GM18907 (cell line): ENCODE measurements around the gene GIMAP8.
"Not testable (repeated sequence)": the region's sequence is repeated elsewhere in the genome, so short reads cannot be mapped to it uniquely, and the experiment has no call there.

Source experiments
- ATAC-seq: cut with Tn5 transposase; IDR thresholded peaks from one replicate; pipeline ENCODE4 v1.9.1; 2021; ENCODE audit warnings: mild to moderate bottlenecking, moderate library complexity; ENCODE audit not compliant: unreplicated experiment

GIMAP8 gene

DNA sequence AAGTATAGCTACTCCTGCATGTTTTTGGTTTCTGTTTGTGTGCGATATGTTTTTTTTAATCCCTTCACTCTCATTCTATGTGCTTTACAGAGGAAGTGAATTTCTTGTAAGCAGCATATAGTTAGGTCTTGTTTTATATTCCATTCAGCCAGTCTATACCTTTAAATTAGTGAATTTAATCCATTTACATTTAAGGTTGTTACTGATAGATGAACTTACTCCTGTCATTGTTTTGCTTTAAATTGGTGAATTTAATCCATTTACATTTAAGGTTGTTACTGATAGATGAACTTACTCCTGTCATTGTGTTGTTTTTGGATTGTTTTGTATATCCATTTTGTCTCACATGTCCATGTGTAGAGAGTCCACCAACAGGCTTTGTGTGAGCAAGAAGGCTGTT lies 11.1 kb downstream of the GIMAP8 start:
- ATAC-seq, result no peak

DNA sequence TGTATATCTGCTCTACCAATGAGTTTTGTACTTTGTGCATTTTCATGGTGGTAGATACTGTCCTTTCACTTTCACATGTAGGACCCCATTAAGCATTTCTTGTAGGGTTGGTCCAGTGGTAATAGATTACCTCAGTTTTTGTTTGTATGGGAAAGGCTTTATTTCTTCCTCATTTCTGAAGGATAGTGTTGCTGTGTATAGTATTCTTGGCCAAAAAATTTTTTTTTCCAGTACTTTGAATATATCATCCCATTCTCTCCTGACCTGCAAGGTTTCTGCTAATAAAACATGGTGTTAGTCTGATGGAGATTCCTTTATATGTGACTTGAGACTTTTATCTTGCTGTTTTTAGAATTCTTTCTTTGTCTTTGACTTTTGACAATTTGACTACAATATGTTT lies 12.0 kb downstream of the GIMAP8 start:
- ATAC-seq, result no peak

DNA sequence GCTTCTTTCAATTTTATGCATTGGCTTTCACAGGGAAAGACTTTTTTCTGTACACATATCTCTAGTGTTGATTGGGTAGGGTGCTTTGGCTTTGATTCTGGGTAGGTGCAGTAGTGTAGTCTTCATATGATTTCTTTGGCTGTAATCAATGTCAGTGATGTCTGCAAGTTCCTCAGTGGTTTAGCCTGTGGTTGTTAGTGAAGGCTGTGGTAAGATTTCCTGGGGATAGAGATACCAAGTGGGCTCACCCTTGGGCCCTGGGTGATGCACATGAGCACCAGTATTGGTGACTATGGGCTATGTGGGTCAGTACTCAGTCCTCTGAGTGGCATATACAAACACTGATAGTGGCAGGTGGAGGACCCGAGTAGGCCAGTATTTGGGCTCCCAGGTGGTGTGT lies 13.0 kb downstream of the GIMAP8 start:
- ATAC-seq, result no peak

DNA sequence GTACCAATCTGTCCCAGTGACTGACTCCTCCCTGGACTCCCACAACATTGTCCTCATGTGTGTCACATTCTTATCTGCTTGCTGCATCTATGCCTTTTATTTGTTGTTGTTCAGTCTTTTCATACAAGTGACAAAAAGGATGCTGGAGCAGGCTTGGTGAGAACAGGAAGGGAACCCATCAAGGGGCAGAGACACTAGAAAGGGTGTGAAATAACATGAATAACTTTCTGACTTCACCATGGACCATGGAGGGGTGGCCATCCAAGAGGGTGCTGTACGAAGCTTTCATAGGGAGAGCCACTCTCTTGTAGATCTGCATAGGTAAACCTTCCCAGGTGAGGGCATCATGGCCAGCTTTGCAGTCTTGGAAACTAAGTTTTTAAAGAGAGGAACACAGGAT lies 14.5 kb downstream of the GIMAP8 start:
- ATAC-seq, result no peak

DNA sequence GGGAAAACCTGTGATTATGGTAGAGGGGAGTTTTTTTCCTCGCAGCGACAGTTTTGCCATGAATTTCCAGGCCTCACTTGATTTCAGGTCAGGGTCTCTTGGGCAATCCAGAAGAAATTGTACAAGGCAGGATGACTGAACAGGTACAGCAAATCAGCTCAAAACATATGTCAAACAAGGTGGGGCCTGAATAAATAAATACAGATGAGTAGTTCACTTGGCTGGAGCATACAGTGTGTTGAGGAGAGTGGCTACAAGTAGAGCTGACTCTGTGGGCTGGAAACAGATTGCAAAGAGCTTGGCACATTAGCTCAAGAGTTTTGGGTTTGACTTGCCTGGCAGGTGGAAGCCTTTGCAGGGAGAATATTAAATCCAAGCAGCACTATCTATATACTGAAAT lies 15.0 kb downstream of the GIMAP8 start:
- no peak for ATAC-seq

DNA sequence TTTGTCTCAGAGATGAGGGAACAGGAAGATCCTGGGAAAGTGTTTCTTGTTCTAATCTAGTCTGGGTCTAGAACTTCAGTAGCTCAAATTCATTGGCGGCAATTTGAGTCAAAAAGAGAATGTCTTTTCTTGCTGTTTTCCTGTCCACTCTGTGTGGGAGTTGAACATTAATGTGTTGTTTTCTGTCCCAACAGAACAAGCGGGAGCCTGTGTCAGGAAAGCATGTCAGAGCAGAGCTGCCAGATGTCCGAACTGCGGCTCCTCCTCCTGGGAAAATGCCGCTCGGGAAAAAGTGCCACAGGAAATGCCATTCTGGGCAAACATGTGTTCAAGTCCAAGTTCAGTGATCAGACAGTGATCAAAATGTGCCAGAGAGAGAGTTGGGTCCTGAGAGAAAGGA lies 16.0 kb downstream of the GIMAP8 start:
- no peak for ATAC-seq

DNA sequence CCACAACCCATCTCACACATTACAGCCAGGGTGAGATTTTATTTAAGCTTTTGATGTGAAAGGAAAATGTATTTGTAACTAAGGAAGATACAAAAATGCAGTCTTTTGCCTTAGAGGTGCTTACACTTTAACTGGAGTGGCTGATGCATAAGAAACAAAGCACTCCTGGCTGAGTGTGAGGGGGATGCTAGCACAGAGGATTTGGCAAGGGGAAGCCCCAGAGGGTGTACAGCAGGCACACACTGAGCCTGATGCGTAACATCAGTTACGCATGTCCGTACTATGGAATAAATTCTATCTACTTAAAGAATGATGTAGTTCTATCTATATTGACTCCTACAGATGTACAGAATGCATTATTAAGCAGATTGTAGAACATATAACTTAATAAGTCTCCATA lies 17.8 kb downstream of the GIMAP8 start:
- ATAC-seq, result no peak

DNA sequence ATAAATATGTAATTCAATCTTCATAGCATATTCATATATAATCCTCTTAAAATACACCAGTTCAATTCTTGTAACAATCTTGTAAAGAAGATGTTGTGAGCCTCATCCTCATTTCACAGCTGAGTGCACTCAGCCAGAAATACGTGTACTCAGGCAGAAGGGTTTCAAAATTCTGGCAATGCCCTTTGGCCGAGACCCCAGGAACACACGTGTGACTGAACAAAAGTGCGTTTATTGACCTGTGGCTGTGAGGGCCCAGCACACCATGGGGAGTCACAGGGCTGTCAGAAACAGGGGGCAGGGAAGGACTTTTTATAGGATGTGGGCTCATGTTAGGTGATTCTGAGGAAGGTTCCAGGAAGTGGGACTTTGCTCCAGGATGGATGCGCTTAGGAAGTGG lies 21.5 kb downstream of the GIMAP8 start:
- ATAC-seq, result no peak

DNA sequence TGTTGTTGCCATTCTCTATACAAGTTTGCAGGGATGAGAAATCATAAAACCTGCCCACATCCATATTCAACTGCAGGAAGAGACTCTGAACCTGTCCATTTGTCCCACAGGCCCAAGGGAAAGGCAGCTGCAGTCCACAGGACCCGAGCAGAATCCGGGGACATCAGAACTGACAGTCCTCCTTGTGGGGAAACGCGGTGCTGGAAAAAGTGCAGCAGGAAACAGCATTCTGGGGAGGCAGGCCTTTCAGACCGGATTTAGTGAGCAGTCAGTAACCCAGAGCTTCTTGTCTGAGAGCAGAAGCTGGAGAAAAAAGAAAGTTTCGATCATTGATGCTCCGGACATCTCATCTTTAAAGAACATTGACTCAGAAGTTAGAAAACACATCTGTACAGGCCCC lies 23.5 kb downstream of the GIMAP8 start:
- no peak for ATAC-seq

DNA sequence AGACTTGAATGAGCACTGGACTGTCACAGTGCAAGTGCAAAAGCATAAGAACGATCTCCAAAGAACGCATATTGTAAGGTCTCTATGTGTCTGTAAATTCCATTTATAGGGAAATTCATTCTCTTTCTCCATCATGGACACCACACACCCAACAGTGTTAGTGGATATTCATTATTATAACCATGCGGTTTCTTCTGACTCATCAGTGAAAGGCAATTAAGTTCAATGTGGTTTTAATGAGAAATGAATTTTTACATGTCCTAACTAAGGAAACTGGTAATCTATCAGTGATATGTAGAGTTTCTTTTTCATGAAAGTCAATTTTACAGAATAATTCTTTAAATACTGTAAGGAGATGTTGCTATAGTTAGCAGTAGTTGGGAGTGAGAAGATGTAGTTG lies 25.9 kb downstream of the GIMAP8 start:
- ATAC-seq, result no peak

DNA sequence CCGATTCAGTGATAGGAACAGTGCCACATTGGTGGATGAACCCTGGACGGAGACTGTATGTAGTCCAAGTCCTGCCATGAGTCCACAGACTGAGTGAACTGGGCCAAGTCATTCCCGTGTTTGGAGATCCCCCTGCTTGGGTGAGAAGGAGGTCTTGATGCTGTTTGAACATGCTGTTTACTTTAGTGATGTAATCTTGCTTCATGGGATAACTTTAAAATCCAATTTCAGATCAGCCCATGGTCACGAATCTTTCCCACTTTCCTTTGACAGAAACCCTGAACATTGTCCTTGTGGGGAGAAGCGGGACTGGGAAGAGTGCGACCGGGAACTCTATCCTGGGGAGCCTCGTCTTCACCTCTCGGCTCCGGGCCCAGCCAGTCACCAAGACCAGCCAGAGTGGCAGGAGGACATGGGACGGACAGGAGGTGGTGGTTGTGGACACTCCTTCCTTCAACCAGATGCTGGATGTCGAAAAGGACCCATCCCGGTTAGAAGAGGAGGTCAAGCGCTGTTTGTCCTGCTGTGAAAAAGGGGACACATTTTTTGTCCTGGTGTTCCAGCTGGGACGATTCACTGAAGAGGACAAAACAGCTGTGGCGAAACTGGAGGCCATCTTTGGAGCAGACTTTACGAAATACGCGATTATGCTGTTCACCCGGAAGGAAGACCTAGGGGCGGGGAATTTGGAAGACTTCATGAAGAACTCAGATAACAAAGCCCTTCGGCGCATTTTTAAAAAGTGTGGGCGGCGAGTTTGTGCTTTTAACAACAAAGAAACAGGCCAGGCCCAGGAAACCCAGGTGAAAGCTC lies 26.6 kb downstream of the GIMAP8 start:
- ATAC-seq, result no peak

DNA sequence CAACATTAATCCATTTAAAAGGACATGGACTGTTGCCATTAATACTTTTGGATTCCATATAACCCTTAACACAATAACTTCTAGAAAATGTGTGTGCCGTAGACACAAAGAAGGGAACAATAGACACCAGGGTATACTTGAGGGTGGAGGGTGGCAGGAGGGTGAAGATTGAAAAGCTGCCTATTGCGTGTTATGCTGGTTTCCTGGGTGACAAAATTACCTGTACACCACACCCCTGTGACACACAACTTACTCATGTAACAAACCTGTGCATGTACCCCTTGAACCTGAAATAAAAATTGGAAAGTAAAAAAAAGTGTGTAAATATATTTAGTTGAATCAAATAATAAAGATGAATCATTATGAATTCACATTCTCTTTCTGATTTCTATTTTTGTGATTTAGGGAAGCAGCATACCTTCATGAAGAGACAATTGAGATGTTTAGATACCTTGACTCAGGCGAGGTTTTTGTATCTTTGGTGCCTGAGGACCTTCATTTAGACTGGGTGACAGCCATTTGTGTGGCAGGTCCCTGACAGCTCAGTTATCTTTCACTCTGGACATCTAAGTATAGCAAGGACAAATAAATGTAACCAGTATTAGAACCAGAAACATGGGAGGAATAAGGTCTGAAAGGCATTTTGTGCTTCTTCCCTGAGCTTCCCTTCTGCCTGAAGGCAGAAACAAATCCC lies 28.7 kb downstream of the GIMAP8 start:
- no peak for ATAC-seq

DNA sequence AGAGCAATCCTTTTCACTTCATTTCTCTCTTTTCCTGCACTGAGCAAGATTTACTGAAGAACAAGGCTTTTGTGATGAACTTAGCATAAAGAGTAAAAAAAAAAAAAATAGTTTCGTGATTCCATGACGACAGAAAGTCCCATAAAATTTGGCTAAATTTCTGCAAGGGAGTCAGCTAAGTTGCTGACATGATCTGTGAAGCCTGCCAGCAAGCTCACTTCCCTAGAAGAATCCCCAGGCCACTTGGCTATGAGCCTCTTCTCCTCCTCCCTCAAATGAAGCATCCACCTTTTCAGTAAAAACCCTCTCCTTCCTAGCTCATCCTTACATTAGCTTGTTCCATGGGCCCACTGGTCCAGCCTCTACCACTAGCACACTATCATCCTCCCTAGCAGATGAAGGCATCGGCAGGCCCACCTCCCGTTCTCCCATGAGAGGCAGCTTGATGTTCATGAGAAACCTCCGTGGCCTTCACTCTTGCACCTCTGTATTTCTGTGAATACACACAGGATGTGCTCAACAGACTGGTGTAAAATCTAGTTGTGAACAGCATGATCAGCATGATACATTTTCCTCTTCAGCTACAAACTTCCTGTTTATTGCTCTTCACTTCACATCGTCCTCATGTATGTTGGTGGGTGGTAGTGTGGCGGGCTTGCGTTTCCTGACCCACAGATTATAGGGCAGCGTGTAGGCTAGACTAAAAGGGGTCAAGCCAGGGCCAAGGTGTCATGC lies 30.9 kb downstream of the GIMAP8 start:
- no peak for ATAC-seq

DNA sequence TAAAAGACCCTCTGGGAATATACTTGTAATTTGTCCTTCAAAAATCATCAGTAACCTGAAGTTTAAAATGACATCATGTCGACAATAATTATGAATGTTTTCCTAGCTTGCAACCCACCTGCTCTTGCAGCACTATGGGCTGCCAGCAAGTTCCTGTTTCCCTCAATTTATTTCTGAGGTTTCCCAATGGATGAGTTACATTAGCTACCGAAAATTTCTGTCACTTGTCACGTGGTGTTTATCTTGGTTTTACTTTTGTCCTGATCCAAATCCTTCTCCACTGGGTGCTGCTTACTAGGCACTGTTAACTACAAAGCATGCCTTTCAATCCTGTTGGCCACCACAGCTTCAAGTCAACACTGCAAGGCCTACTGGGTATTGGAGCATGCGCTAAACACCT lies 31.5 kb downstream of the GIMAP8 start:
- no peak for ATAC-seq

DNA sequence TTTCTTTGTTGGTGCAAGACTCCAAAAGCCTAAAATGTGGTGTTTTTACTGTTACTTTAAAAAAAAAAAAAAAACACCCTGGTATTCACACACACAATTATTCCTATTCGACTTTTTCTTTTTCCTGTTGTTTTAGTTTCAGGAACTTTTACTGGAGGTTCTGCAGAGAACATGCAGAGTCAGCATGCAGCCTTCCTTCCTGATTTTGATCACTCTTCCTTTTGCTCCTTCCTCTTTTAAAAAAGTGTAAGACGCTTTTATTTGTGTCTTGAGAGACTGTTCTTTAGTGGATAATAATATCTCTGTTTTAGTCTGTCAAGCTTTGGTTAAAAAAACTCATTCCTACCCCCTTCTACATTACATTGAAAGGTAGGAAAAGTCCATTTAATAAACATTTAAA lies 33.1 kb downstream of the GIMAP8 start:
- not testable (repeated sequence) for ATAC-seq

DNA sequence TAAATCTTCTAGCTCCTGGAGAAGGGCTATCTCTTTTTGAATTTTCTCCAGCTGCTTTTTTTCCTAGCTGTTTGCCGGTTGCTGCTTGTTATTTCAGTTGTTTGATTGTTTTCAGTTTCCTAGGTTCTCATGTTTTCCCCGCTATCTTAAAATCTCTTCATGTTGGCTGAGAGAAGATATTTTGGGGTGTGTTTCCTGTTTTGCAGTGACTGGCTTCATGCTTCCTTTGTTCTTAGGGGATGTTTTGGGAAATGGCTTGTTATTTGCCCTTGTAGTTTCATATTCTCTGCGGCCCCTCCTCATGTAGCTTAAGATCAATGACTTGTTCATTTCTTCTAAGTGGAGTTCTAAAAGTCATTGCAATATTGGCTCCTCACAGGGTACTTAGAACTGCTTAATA lies 33.6 kb downstream of the GIMAP8 start:
- not testable (repeated sequence) for ATAC-seq

DNA sequence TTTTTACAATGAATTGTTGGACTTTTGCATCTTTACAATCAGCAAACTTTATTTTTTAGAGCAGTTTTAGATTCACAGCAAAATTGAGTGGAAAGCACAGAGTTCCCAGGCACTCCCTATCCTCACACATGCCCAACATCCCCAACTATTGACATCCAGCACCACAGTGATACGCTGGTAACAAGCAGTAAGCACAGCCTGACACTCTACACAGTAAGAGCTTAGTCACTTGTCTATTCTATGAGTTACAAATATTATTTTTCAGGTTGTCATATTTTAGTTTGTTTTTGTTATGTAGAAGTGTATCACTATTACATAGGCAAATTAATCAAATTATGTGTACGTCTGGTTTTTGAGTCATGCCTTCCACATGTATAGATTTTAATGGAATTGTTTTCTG lies 37.2 kb downstream of the GIMAP8 start:
- no peak for ATAC-seq

DNA sequence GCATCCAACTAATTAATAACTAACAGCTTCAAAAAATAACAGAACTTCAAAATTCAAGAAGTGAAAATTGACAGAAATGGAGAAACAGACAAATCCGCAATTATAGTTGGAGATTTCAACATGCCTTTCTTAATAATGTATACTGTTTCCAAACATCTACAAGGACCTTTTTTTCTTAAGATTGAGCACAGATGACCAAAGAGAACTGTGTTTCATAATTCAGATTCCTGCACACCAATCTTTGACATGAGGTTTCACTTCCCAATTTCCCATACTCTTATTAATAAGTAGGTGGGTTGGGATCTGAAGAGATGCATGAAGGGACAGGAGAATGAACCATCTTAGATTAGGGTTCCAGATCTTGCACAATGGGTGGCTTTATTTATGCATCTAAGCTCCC lies 39.4 kb downstream of the GIMAP8 start:
- ATAC-seq, result no peak

DNA sequence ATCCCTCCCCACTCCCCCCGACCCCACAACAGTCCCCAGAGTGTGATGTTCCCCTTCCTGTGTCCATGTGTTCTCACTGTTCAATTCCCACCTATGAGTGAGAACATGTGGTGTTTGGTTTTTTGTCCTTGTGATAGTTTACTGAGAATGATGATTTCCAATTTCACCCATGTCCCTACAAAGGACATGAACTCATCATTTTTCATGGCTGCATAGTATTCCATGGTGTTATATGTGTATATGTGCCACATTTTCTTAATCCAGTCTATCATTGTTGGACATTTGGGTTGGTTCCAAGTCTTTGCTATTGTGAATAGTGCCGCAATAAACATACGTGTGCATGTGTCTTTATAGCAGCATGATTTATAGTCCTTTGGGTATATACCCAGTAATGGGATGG lies 43.0 kb downstream of the GIMAP8 start:
- not testable (repeated sequence) for ATAC-seq

DNA sequence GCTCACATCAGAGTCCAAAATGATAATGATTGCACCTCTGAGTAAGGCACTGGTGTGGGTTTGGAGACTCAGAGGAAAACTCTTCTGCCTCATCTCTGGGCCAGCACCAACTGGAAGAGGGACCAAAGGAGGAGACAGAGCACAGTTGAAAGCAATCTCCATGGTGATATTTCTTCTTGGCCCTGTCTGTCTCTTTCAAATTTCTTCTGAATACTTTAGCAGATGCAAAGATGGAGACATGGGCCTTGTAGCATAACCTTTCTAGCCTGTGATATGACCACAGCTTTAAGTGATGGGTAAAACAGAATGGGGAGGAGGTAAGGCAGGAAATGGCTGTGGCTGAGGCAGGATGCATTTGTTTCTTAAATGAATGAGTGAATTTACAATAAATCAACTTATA lies 52.1 kb downstream of the GIMAP8 start:
- ATAC-seq, result no peak

DNA sequence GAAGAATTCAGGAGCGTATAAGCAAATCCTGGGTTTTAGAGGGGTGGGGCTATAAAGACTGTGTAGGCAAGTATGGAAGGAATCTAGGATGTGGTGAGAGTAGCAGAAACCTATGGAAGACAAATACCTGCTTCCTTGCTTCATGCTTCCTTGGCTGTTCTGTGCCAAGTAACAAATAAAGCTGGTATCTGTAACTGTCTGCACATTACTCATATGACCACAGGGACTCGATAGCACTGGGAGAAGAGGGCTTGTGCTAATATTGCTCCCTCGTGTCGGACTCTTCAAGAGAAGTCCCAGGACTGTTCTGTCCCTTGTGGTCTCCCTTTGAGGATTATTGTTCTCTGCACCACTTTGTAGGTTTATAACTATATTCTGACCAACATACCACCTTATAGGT lies 52.7 kb downstream of the GIMAP8 start:
- no peak for ATAC-seq

DNA sequence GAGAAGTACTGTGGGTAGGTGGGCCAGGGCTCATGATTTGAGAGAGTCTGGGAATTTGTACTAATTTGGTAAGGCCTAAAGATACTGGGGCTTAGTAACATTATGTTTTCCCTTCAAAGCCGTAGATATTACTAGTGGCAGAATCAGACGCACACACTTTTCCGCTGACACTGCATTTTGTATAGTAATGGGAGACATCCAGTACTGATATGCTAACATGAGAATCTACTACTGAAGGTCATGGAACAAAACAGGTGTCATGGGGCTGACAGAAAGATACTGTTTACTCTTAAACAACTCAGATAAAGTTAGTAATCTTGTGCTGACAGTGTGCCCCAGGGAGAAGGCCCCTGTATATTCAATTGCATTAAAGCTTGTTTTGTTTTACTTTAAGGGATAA lies 53.2 kb downstream of the GIMAP8 start:
- no peak for ATAC-seq
